ENCODE measurements around the gene SULT1E1.

DNA sequence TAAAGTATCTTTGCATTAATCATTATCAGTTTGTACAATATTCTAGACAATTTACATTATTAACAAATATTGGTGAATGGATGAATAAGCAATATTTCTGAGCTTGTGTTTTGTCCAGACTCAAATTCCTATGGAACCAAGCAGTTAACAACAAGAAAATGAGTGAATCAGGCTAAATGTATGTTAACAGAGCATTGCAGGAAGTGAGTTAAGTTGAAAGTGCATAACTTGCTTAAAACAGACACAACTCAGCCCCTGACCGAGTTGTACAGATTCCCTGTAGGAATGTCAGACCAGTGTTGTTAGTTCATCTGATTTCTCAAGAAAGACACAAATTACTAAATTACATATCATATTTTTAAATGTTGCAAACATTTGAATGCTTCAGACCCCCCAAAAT lies 47.2 kb upstream of the SULT1E1 start:
- TF ChIP-seq, protein P1, sequence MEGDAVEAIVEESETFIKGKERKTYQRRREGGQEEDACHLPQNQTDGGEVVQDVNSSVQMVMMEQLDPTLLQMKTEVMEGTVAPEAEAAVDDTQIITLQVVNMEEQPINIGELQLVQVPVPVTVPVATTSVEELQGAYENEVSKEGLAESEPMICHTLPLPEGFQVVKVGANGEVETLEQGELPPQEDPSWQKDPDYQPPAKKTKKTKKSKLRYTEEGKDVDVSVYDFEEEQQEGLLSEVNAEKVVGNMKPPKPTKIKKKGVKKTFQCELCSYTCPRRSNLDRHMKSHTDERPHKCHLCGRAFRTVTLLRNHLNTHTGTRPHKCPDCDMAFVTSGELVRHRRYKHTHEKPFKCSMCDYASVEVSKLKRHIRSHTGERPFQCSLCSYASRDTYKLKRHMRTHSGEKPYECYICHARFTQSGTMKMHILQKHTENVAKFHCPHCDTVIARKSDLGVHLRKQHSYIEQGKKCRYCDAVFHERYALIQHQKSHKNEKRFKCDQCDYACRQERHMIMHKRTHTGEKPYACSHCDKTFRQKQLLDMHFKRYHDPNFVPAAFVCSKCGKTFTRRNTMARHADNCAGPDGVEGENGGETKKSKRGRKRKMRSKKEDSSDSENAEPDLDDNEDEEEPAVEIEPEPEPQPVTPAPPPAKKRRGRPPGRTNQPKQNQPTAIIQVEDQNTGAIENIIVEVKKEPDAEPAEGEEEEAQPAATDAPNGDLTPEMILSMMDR (IDR thresholded peaks at IDR 0.05), result no peak
- TF ChIP-seq CEBPB (IDR thresholded peaks at IDR 0.05) (no peak), POLR2A (IDR thresholded peaks at IDR 0.05; ENCODE audit: low read length) (no peak), ESRRA (IDR thresholded peaks at IDR 0.05; ENCODE audit: borderline replicate concordance, low read length) (no peak), EP300 (IDR thresholded peaks at IDR 0.05) (no peak), FOSL2 (IDR thresholded peaks at IDR 0.05) (no peak), FOSL2 (CRISPR knock-in tag; IDR thresholded peaks at IDR 0.05) (no peak), FOSB (CRISPR knock-in tag; IDR thresholded peaks at IDR 0.05) (no peak), KDM1A (IDR thresholded peaks at IDR 0.05; ENCODE audit: low read depth) (no peak), SMC3 (IDR thresholded peaks at IDR 0.05) (no peak), E2F6 (IDR thresholded peaks at IDR 0.05; ENCODE audit: borderline replicate concordance, low read depth) (no peak), ZSCAN20 (CRISPR knock-in tag; IDR thresholded peaks at IDR 0.05) (no peak), MYC (IDR thresholded peaks at IDR 0.05; ENCODE audit: borderline replicate concordance, low read length) (no peak)
- TF ChIP-seq, protein P2, sequence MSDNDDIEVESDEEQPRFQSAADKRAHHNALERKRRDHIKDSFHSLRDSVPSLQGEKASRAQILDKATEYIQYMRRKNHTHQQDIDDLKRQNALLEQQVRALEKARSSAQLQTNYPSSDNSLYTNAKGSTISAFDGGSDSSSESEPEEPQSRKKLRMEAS (IDR thresholded peaks at IDR 0.05), result no peak
